Ovary (tissue), 3 donors: Measurements from ENCODE around the gene MEIOB.

Experiments
- EP300 ChIP-seq: sonication (generic); formaldehyde crosslinking; IDR thresholded peaks from one replicate; pipeline ENCODE4 v1.6.1; 2017; ENCODE audit warnings: antibody characterized with exemption
- TF ChIP-seq, protein P1 (sequence below), 3 donors: fragments of 450-650 bp in 2 of 3; fragments of 200-600 bp in 1 of 3; IDR thresholded peaks; one replicate each; pipeline versions ENCODE4 v1.5.1 to v1.8.0; 2016 to 2022; ENCODE audit warnings: antibody characterized with exemption in 3 of 3, mild to moderate bottlenecking in 1 of 3
- donor health status: DM: no; HTN: no; CAD: no.

GRCh38 chr16:1792836-1793577 lies 79.0 kb downstream of the MEIOB start:
- TF ChIP-seq, protein P1, sequence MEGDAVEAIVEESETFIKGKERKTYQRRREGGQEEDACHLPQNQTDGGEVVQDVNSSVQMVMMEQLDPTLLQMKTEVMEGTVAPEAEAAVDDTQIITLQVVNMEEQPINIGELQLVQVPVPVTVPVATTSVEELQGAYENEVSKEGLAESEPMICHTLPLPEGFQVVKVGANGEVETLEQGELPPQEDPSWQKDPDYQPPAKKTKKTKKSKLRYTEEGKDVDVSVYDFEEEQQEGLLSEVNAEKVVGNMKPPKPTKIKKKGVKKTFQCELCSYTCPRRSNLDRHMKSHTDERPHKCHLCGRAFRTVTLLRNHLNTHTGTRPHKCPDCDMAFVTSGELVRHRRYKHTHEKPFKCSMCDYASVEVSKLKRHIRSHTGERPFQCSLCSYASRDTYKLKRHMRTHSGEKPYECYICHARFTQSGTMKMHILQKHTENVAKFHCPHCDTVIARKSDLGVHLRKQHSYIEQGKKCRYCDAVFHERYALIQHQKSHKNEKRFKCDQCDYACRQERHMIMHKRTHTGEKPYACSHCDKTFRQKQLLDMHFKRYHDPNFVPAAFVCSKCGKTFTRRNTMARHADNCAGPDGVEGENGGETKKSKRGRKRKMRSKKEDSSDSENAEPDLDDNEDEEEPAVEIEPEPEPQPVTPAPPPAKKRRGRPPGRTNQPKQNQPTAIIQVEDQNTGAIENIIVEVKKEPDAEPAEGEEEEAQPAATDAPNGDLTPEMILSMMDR (IDR thresholded peaks at IDR 0.05), result no peak
- TF ChIP-seq EP300, result no peak
